Esophagus squamous epithelium (tissue), 4 donors: Measurements from ENCODE around the gene FBXW5.

ENCODE experiments used
- POLR2A ChIP-seq, 4 donors: fragments of 450-650 bp; IDR thresholded peaks; one replicate each; pipeline ENCODE4 v1.6.1; 2017; ENCODE audit warnings: antibody characterized with exemption in 4 of 4, mild to moderate bottlenecking in 4 of 4, moderate library complexity in 3 of 4
- TF ChIP-seq, protein P1 (sequence below), 6 experiments: fragments of 450-650 bp in 4 of 6; fragments of 200-600 bp in 2 of 6; sonication (generic) in 2 of 6; IDR thresholded peaks; one replicate each; pipeline ENCODE4 v1.5.1; 2016 to 2019; ENCODE audit warnings: antibody characterized with exemption in 6 of 6, mild to moderate bottlenecking in 4 of 6, moderate library complexity in 4 of 6

DNA sequence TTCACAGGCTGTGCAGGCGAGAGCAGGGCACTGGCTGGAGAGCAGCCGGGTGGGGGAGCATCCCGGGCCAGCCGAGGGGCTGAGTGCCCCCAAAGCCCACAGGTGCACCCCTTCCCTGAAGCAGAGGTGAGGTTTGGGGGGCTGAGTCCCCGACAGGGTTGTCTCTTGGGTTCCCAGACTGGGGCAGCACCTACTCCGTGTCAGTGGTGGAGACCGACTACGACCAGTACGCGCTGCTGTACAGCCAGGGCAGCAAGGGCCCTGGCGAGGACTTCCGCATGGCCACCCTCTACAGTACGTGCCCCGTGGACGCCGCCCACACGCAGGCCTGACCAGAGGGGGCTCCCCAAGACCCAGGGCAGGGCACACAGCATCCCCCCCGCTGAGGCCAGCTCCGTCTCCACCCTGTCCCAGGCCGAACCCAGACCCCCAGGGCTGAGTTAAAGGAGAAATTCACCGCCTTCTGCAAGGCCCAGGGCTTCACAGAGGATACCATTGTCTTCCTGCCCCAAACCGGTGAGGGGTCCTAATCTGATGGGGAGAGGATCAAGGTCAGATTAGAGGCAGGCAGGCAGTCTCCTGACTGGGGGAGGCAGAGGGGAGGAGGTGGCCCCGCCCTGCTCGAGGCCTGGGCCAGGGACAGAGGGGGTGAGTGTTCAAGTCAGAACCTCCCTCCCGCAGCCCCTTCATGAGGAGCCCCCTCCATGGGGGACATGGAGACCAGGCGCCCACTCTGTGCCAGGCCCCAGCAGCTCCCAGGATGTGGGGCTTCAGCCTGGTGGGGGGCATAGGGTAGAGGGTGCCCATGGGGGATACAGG is 35.4 kb upstream of the FBXW5 start:
- no peak for TF ChIP-seq POLR2A (IDR thresholded peaks at IDR 0.05)
- TF ChIP-seq, protein P1, sequence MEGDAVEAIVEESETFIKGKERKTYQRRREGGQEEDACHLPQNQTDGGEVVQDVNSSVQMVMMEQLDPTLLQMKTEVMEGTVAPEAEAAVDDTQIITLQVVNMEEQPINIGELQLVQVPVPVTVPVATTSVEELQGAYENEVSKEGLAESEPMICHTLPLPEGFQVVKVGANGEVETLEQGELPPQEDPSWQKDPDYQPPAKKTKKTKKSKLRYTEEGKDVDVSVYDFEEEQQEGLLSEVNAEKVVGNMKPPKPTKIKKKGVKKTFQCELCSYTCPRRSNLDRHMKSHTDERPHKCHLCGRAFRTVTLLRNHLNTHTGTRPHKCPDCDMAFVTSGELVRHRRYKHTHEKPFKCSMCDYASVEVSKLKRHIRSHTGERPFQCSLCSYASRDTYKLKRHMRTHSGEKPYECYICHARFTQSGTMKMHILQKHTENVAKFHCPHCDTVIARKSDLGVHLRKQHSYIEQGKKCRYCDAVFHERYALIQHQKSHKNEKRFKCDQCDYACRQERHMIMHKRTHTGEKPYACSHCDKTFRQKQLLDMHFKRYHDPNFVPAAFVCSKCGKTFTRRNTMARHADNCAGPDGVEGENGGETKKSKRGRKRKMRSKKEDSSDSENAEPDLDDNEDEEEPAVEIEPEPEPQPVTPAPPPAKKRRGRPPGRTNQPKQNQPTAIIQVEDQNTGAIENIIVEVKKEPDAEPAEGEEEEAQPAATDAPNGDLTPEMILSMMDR (IDR thresholded peaks at IDR 0.05): no peak
